ENCODE measurements around the gene ZSCAN31.
A peak's percentile ranks its signal among the peaks of the same experiment; 100 is the strongest.

ZSCAN31 gene

DNA sequence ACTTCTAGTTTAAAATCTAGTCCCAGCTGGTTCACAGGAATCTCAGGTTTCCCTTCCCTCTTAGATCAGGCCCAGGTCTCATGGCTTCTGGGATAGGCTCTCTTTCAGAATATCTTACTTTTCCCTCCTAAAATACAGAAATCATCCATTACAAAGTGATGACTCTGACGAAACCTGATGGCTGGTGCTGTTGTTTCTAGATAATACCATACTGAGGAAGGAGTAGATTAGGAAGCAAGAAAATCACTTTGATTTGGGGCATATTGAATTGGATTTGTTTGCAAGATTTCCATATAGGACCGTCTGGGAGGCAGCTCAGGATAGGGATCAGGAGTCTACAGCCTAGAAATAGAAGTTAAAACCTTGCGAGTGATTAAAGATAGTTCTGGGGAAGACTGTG is 17.4 kb upstream of the ZSCAN31 start:
- ATAC-seq (no peak), DNase-seq (no peak)

DNA sequence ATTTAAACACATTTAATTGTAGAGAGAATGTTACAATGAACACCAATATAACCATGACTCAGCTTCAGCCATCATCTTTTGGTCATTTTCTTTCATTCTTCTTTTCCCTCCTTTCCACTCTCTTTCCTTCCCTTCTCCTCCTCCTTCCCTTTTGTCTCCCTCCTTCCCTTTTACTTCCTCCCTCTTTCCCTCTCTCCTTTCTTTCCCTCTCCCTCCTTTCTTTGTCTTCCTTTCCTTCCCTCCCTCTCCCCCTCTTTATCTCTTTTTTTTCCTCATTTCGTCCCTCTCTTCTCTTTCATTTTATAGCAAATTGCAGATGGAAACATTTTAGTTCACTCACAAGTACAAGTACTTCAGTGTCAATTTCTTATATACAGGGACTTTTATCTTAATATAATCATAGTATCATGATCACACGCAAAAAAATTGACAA is 15.6 kb upstream of the ZSCAN31 start:
- no peak for ATAC-seq
- DNase-seq = no peak

DNA sequence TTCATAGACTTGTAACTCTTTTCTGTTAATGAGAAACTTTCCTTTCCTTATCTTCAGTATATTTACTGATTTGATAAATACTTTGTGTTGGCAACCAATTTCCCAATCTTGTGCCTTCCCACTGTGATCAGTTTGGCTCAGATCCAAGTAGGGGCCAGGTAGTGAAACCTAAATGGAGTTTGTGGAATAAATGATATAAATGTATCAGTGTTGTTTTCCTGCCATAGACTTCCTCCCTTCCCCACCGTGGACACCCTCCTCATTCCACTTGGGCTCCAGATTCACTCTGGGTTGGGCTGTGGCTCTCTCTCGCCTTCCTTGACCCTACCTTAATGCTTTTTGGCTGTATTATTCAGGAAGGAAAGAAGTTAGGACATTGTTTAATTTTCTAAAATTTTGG is 15.1 kb upstream of the ZSCAN31 start:
- DNase-seq (no peak), ATAC-seq (no peak)

DNA sequence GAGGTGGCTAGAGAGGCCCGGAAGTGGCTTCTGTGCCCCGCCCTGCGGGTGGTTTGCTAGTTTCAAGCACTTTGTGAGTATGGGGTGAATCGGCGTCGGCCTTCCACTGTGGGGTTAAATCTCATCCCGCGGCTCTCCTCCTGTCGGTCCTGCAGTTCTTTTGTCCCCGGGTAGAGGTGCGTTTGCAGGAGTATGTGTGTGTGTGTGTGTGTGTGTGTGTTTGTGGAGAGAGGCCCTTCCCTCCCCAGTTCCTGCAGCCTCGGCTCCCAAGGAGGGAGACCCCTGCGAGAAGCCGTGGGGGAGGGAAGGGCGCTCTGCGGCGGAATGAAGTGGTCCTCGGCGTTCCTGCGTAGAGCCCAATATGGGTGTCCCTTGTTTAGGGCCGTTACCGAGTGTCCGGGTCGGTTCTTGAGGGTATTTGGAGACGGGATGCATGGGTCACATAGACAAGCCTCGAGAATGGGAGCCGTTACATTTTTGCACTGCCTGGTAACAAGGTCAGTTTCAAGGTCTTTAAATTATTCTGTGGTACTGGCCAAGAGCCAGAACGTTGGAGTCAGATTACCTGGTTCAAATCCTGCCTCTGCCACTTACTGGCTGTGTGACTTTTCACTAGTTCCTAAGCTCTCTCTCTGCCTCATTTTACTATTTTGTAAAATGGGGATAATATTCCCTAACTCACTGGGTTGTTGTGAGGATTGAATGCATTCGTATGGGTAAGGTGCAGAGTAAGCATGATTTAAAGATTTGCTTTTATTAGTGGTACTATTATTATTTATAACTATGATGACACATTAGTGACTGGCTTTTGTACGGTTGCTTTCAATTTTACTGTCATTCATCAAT is 14.2 kb upstream of the ZSCAN31 start, which contains the start of gene ZKSCAN3:
Gene ZKSCAN3 (plus strand): TSS at position 56 of the 846 bp plus-strand sequence. CDS start 9,640 bp downstream, outside the sequence.
- ATAC-seq (peak; percentile 99), DNase-seq (peak; percentile 87)

DNA sequence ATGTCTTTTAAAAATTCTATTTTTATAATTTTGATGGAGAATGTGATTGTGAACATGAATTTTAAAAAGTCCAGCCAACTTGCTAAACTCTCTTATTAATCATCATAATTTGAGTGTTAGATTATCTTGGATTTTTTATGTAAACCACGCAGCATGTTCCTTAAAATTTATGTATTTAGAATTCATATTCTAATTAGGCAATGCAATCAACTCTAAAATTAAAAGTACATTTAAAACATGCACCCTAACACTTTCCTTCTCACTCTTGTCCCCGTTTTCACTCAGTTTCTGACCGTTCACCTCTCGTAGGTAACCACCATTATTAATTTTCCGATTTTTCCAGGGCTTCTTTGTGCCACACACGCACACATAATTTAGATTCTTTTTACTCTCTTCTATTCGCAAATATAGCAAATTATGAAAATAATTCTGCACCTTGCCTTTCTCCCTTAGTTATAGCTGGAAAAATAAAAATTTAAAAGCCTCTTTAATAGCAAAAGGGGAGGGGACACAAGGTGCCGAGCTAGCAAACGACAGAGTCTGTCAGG is 13.5 kb upstream of the ZSCAN31 start:
- DNase-seq (no peak), ATAC-seq (no peak)

DNA sequence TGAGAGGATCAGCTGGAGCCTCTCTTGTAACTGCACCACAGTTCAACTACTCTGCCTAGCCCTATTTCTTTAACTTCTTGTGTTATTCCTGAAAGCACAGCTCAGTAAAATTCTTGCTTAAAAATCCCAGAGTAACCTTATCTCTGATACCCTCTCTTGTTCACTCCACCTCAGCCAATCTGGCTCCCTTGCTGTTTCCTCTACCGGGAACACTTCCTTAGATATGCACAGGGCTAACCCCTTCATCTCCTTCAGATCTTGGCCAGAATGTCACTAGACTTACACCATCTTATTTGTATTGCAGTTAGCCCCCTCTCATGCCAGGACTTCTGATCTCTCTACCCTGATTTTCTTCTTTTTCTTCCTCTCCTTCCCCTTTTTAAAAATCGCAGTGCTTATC is 11.2 kb upstream of the ZSCAN31 start:
- ATAC-seq = no peak
- DNase-seq = no peak

DNA sequence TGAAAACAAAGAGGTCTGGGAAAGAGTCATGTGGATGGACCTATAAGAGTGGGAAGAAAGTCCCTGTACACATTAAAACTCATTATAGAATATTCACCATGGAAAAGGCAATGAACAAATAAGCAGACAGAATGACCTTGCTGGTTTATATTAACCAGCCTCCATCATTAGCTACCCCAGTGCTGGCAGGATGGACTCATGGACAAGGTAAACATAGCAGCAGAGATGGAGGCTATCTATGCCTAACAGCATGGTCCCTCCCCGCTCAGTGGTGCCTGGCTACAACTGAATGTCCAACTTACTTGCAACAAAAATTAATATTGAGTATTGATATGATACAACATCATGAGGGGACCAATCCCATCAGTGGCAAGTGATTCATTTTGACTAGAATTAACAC is 9.3 kb upstream of the ZSCAN31 start:
- DNase-seq (no peak), ATAC-seq (no peak)

DNA sequence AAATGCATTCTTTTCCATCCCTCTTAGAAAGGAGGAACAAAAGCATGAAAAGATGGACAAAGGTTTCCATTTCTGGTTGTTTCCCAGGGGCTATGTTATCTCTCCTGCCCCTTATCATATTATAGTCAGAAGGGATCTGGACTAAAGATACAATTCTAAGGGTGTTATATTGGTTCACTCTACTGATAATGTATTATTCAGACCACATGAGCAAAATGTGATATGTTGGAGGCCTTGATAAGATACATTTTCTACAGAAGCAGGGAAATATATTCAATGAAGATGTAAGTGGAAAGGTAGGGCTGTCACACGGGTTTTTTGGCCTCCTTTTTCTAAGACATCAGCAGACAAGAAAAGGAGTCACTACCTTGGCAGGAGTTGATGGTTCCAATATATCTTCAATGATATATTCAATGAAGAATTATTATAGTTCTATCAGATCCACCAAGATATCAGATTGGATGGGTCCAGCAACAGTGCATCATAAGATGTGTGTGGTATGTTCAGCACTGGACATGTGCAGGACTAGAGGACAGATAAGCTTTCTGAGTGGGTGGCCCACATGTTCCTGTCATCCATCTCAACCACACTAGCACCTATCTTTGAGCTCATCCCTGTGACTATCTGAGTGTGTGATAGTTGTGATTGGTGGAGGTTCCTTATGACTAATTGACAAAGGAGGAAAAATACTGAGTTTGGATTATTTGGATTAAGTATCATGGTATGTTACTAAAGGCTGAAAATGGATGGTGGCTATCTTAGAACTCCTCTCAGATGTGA is 8.1 kb upstream of the ZSCAN31 start:
- ATAC-seq (no peak), DNase-seq (no peak)

DNA sequence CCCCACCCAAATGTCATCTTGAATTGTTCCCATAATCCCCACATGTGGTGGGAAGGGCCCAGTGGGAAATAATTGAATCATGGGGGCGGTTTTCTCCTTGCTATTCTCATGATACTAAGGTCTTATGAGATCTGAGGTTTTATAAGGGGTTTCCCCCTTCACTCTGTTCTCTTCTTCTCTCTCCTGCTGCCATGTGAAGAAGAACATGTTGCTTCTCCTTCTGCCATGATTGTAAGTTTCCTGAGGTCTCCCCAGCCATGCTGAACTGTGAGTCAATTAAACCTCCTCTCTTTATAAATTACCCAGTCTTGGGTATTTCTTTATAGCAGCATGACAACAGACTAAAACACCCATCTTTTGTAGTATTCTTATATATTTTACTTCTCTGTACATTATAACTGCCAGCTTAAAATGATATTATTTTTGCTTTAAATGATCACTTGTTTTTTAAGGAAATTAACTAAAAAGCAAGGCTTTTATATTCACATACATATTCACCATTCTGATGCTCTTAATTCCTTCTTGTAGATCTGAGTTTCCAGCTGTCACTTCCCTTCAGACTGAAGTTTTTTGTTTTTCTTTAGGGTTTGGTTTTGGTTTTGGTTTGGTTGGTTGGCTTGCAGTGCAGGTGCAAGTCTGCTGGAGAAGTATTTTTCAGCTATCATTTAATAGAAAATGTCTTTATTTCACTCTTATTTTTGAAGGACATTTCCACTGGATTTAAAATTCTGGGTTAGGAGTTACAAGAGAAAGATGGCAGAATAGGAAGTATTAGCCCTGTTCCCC is 4.6 kb upstream of the ZSCAN31 start:
- DNase-seq = no peak
- no peak for ATAC-seq

DNA sequence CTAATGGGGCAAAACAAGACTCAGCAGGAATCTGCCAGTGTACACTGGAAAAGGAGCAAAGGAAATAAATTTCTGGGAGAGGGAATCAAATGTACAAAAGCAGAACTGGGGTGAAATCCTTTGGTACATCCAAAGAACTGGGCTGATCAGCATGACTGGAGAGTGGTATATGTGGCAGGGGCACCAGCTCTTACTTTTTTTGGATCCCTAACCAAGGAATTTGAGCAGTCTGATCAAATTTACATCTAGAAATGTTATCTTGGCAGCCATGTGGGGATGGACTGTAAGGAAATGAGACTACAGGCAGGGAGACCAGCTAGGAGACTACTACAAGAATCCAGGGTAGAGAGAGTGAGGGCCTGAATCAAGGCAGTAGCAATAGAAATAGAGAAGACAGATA is 1.2 kb upstream of the ZSCAN31 start:
- DNase-seq (no peak), ATAC-seq (no peak)

DNA sequence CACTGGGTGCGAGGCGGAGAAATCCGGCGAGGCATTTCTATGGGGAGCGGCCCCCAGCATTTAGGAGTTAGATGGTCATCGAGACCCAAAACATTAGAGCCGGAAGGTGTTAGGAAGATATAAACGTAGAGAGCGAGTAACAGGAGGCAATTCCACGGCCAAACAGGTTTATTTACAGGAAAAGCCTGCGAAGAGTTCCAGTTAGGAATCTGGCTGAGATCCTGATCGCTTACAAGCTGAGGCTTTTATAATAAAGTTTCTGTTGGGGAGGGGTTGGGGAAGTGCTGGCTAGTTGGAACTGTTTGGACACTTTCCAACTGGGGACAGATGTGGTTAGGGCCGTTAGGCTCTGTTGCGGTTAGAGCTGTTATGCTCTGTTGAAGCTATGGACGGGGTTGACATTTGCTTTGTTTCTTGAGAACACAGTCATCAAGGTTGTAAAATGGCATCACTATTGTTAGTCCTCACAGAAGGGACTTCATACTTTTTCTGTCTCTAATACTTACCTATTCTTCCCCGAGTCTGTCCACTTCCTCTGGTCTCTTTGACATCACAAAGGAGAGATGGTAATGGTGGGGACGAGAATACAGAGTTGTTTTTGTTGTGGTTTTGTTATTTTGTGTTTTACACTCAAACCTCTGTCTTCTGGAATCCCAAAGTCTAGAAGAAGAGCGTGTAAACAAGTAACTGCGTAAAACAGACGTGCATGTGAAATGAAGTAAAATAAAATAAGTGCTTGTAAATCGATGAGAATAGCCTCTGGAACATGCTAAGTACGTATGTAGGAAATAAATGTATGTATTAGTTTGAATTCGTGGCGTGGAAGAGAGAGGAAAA is 554 bp upstream of the ZSCAN31 start:
- peak; percentile 32 for ATAC-seq

DNA sequence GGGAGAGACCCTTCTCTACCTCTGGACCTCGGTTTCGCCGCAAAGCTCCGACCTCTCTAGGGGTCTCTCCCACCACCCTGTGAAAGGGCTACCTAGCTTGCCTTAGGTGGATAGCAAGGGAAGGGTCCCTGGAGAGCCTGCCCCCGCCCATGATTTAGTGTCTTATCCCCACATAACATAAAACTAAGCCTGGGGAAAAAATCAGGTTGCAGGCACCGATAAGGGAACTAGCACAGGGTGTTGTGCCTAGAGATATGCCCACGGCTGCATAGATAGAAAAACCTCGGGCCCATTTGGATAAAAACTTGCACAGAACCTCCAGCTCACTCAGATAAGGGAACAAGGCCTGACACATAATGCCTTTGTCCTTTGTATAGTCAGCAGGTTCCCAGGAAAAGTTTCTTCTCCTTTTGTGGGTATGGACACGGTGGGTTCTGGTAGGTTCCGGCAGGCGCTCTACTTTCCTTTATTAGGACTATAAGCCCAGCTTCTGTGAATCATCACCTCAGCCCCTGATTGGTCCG is 846 bp downstream of the ZSCAN31 start:
- DNase-seq (no peak), ATAC-seq (no peak)

More for the DNA sequence above, 554 bp upstream of the ZSCAN31 start:
- peak; percentile 32 for DNase-seq

DNA sequence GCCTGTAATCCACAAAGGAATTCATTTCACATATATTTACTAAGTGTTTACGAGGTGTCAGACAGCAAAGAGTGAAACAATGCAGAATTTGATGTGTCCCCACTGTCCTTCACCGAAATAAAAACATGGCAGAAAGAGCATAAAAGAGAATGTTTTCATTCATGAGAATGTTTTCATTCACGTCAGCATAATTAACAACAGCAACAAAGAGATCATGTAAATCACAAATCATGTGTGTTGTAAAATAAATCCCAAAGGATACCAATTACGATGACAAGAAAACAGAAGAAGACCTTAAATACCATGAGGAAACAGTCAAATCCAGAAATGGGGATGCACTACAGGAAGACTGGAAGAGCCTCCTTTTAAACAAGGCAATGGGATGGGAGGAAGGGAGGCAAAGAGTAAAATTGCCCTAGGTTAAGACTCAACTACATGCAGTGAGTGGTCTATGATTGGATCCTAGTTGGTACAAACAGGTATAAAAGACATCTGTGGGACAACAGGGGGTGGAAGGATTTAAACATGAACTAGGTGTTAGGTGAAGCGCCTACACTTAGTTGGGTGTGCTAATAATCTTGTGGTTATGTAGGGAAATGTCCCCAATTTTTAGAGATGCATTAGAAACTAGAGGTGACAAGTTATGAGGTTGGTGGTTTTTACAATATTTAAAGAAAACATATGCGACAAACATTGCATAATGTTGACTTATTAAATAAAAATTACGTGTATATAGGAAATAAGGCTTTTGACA is 1.5 kb downstream of the ZSCAN31 start:
- no peak for DNase-seq
- ATAC-seq = no peak

DNA sequence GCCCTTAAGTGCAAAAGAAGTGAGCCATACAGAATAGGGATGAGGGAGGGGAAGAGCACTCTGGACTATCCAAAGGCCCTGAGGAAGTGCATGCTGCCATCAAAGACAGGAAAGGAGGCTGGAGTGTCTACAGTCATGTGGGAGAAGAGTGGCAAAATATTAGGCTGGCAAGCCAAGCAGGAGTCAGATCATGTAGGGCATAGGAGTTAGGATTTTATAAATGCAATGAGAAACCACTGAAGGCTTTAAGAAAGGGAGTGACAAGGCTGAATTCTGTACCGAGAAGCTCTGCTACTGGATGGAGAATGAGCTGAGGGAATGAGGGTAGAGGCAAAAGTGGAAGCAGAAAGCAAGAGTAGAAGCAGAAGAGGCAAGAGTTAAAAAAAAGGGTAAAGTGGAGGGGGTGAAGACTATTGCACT is 2.3 kb downstream of the ZSCAN31 start:
- no peak for DNase-seq
- ATAC-seq = no peak

DNA sequence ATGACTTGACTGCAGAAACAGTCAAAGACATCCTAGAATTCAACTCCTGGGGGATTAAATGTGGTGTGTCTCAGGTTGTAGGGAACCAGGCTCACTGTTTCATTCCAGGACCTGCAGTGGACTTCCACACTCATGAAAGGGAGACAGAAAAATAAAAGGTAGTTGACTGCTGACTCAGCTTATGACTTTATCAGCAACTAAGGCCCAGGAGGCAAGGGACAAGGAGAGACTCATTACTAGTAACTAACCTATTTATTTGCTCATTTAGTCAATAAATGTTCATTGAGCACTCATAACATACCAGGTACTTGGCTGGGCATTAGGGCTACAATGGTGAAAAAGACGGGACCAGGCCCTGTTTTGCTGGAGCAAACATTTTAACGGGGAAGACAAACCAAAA is 2.9 kb downstream of the ZSCAN31 start:
- DNase-seq = no peak
- ATAC-seq = no peak

DNA sequence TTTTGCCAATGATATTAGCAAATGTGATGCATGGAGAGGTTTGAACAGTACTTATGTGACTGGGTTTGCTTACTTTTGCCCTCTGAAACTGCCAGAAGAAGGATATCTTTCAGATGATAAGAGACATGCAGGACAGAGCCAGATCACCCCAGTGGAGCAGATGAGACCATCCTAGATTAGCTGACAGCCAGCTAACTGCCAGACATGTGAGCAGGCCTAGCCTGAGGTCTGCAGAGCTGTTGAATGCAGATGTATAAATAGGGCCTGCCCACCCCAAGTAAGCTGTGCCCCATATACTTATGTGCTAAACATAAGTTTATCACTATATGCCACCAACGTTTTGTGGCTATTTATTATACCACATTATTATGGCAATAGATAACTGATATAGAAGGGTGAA is 5.9 kb downstream of the ZSCAN31 start:
- no peak for DNase-seq
- no peak for ATAC-seq

DNA sequence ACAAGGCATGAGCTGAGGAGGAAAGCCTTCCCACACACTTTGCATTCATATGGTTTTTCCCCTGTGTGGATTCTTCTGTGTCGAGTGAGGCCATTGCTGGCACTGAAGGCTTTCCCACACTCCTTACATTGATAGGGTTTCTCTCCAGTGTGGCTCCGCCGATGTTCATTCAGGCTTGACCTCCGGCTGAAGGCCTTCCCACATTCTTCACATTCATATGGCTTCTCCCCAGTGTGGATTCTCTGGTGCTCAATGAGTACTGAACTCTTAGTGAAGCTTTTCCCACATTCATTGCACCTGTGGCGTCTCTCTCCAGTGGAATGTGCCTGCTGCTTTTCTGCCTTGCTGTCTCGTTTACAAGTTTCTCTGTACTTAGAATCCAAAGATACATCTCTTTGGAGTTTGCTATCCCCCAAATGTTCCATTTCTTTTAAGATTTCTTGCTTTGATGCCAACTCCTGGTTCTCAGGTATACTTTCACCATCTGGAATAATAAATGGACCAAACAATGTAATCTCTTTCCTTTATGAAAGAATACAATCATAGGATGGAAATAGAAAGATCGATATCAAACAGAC is 9.5 kb downstream of the ZSCAN31 start:
- ATAC-seq = no peak
- DNase-seq = no peak

DNA sequence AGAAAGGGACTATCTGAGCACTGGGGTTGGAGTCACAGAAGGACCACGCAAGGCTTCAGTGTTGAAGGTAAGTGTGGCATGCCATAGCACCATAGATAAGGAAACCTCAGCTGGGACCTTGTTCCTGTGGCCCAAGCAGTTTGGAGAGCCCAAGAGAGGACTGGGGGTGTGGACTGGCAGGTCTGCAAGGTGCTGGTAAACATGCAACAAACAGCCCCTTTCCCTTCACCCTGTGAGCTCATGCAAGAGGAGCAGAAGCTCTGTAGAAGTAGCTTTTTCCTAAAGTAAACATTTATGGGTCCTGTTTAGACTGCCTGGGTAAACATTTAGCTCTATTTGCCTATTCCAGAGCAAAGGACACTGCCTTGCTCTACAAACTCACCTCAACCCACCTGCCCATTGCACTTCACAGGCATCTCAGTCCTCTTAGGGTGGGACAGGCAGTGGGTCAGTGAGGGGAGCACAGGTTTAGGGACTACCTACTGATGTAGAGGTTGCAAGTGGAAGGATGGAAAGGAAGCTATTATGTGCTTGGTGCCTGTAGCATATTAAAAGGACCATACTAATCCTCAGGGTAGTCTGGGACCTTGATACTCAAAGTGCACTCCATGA is 12.0 kb downstream of the ZSCAN31 start:
- ATAC-seq (no peak), DNase-seq (no peak)

DNA sequence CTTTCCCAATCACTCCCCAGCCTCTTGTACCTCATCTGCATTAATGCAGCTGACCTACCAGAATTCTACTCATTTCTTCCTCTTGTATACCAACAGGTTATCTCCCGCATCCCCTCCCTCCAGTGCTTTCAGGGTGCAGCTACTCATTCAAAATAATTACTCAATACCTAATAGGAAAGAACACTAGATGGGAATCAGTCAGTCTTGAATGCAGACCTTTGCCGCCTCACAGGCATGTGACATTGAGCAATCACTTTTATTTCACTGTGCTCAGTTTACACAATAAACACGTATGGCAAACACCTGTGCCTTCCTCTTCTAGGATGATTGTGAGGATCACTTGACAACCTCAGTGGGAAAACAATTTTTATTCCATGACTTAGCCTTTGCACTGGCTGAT is 13.3 kb downstream of the ZSCAN31 start:
- ATAC-seq (no peak), DNase-seq (no peak)

Data from stimulated activated naive CD8-positive, alpha-beta T cell treated with anti-CD3 and anti-CD28 coated beads, Interleukin-15, Interleukin-2, amounts not matched to agents 100 U/mL and 50 U/mL, for 24 hours (primary cell).